22Rv1 (cell line): Measurements from ENCODE around the gene FRAS1.

Experiments used
- CTCF ChIP-seq: fragments of 450-650 bp; IDR thresholded peaks from 2 replicates; pipeline ENCODE4 v1.5.1; 2017; ENCODE audit warnings: mild to moderate bottlenecking
- ZFX ChIP-seq: fragments of 450-650 bp; IDR thresholded peaks from 2 replicates; pipeline ENCODE4 v1.6.1; 2017; ENCODE audit warnings: antibody characterized with exemption, borderline replicate concordance

GRCh38 chr4:78047366-78047765 lies 9.8 kb upstream of the FRAS1 start:
- TF ChIP-seq CTCF (no peak), ZFX (no peak)
